Choroid plexus epithelial cell (primary cell): Measurements from ENCODE around the gene NUP50.

Experiments used
- DNase-seq: peaks from one replicate; pipeline ENCODE4 v3.0.0-alpha.2; 2010; ENCODE audit warnings: low read depth
- H3K4me3 ChIP-seq: 2 replicates; pipeline ENCODE4 v1.5.1; 2011; ENCODE audit warnings: low read depth, mild to moderate bottlenecking, control low read depth, low read length, moderate library complexity
- CTCF ChIP-seq: conservative IDR thresholded peaks from 2 replicates; pipeline ENCODE4 v1.5.1; 2011; ENCODE audit warnings: low read depth, mild to moderate bottlenecking, control low read depth, inconsistent platforms, low read length, moderate library complexity

Gene NUP50

GRCh38 chr22:45129703-45130524, 33.8 kb upstream of the NUP50 start:
- DNase-seq = no peak
- H3K4me3 ChIP-seq = no peak overlapping the region
- TF ChIP-seq CTCF = no peak

DNA sequence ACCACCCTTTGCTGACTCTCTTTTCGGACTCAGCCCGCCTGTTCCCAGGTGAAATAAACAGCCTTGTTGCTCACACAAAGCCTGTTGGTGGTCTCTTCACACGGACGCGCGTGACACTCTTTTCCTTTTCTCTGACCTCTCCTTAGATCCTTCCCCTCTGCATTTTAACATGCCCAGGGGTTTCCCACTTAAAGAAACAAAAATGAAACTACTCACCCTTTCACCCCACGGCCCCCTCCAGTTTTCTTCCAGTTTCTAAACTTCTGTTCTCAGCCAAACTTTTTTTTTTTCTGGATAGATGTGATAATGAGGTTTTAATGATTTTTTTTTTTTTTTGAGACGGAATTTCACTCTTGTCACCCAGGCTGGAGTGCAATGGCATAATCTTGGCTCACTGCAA, 32.8 kb upstream of the NUP50 start:
- H3K4me3 ChIP-seq = no peak overlapping the region
- TF ChIP-seq CTCF = no peak
- DNase-seq = no peak

- H3K4me3 ChIP-seq = no peak overlapping the region
- no peak for TF ChIP-seq CTCF
- DNase-seq = no peak
Observed at GRCh38 chr22:45131749-45132148, 32.0 kb upstream of the NUP50 start.

GRCh38 chr22:45134313-45134712, 29.4 kb upstream of the NUP50 start:
- no peak for DNase-seq
- no peak for TF ChIP-seq CTCF
- H3K4me3 ChIP-seq = no peak overlapping the region

- H3K4me3 ChIP-seq = no peak overlapping the region
- TF ChIP-seq CTCF = no peak
- DNase-seq = no peak
Observed at GRCh38 chr22:45136594-45136993, 27.1 kb upstream of the NUP50 start.

DNA sequence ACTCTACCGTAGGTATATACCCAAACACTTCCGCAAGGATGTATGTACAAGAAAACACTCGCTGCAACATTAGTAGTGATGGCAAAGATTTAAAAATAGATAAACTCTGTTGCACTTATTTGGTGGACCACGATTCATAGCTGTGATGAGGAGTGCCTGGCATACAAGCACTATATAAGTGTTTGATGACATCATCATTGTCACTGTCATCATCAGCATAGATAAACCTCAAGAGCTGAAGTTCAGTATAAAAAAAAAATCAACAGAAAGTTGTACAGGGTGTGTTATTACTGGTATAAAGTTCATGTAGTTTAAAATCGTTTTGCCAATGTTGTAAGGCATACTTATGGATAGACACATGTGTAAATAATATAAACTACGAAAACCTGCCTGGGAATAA, 24.0 kb upstream of the NUP50 start:
- no peak for TF ChIP-seq CTCF
- no peak overlapping the region for H3K4me3 ChIP-seq
- DNase-seq = no peak

GRCh38 chr22:45142376-45142775, 21.3 kb upstream of the NUP50 start:
- H3K4me3 ChIP-seq = no peak overlapping the region
- DNase-seq = no peak
- TF ChIP-seq CTCF = no peak
